Large intestine (tissue), 12 donors: ENCODE measurements around the gene PPP1R7. TPM values are rescaled to one million over a fixed set of nuclear protein-coding genes. Genes with fewer than 3 reads are reported as not detected.
"Not testable (repeated sequence)": the region's sequence is repeated elsewhere in the genome, so short reads cannot be mapped to it uniquely, and the experiment has no call there.

Experiments
- DNase-seq, 2 donors: peaks; one replicate each; pipeline versions ENCODE4 v3.0.0 to v3.0.0-alpha.2; 2013
- H3K27ac ChIP-seq: one replicate; pipeline ENCODE4 v1.5.1; 2013; ENCODE audit warnings: low read length
- H3K27me3 ChIP-seq: 2 replicates; pipeline ENCODE4 v1.6.1; 2013; ENCODE audit warnings: low read length; ENCODE audit not compliant: control insufficient read depth, insufficient read depth
- H3K36me3 ChIP-seq: 2 replicates; pipeline ENCODE4 v1.6.1; 2013; ENCODE audit warnings: low read length; ENCODE audit not compliant: control insufficient read depth, insufficient read depth
- H3K4me1 ChIP-seq: one replicate; pipeline ENCODE4 v1.6.1; 2013; ENCODE audit warnings: low read length; ENCODE audit not compliant: control insufficient read depth, insufficient read depth
- H3K4me3 ChIP-seq: one replicate; pipeline ENCODE4 v1.5.1; 2013; ENCODE audit warnings: low read length
- H3K9me3 ChIP-seq: one replicate; pipeline ENCODE4 v1.6.1; 2013; ENCODE audit warnings: mild to moderate bottlenecking, low read depth, low read length, moderate library complexity; ENCODE audit not compliant: control insufficient read depth
- WGBS: methylation state at CpG from one replicate; pipeline ENCODE4 v1.1.5; 2013; ENCODE audit warnings: low lambda C conversion rate; ENCODE audit not compliant: insufficient coverage; 5-methylcytosine and 5-hydroxymethylcytosine counted together
- long read RNA-seq, 11 donors: transcript quantifications; one replicate each; lab custom pipeline, GENCODE V29; 2026
- polyA plus RNA-seq: library from polyadenylated mRNA; unstranded; fragments of 120-200 nt; gene quantifications from one replicate; pipeline ENCODE4 v1.2.1, GENCODE V29; 2013

The PPP1R7 gene
- 58.4 TPM for polyA plus RNA-seq
- long read RNA-seq, donor 1, transcript PPP1R7-201 (10 exons, 2,386 nt): minor isoform, 6 of 21 reads
- long read RNA-seq, donor 1, transcript PPP1R7-206 (9 exons, 965 nt): major isoform, 8 of 21 reads
- long read RNA-seq, donor 1, partial matches to known transcripts: 6 of 21 reads
- long read RNA-seq, donor 1, other reads (novel, unspliced or antisense): 0 of 21 reads
- long read RNA-seq, donor 2, transcript PPP1R7-206 (9 exons, 965 nt): minor isoform, 5 of 41 reads
- long read RNA-seq, donor 2, transcript PPP1R7-201 (10 exons, 2,386 nt): major isoform, 15 of 41 reads
- long read RNA-seq, donor 2, partial matches to known transcripts: 19 of 41 reads
- long read RNA-seq, donor 2, other reads (novel, unspliced or antisense): 0 of 41 reads
- long read RNA-seq, donor 3: 0 reads
- long read RNA-seq, donor 4, partial matches to known transcripts: 0 of 3 reads
- long read RNA-seq, donor 4, other reads (novel, unspliced or antisense): 0 of 3 reads
- long read RNA-seq, donor 5, transcript PPP1R7-201 (10 exons, 2,386 nt): major isoform, 7 of 13 reads
- long read RNA-seq, donor 5, partial matches to known transcripts: 0 of 13 reads
- long read RNA-seq, donor 5, other reads (novel, unspliced or antisense): 0 of 13 reads
- long read RNA-seq, donor 6, transcript PPP1R7-201 (10 exons, 2,386 nt): major isoform, 21 of 48 reads
- long read RNA-seq, donor 6, transcript PPP1R7-206 (9 exons, 965 nt): minor isoform, 5 of 48 reads
- long read RNA-seq, donor 6, partial matches to known transcripts: 21 of 48 reads
- long read RNA-seq, donor 6, other reads (novel, unspliced or antisense): 0 of 48 reads
- long read RNA-seq, donor 7, transcript PPP1R7-201 (10 exons, 2,386 nt): major isoform, 12 of 14 reads
- long read RNA-seq, donor 7, partial matches to known transcripts: 0 of 14 reads
- long read RNA-seq, donor 7, other reads (novel, unspliced or antisense): 0 of 14 reads
- long read RNA-seq, donor 8, transcript PPP1R7-201 (10 exons, 2,386 nt): major isoform, 16 of 56 reads
- long read RNA-seq, donor 8, transcript PPP1R7-206 (9 exons, 965 nt): minor isoform, 5 of 56 reads
- long read RNA-seq, donor 8, partial matches to known transcripts: 32 of 56 reads
- long read RNA-seq, donor 8, other reads (novel, unspliced or antisense): 0 of 56 reads
- long read RNA-seq, donor 9, transcript PPP1R7-201 (10 exons, 2,386 nt): major isoform, 13 of 44 reads
- long read RNA-seq, donor 9, partial matches to known transcripts: 22 of 44 reads
- long read RNA-seq, donor 9, other reads (novel, unspliced or antisense): 0 of 44 reads
- long read RNA-seq, donor 10, transcript PPP1R7-206 (9 exons, 965 nt): minor isoform, 8 of 34 reads
- long read RNA-seq, donor 10, transcript PPP1R7-201 (10 exons, 2,386 nt): major isoform, 20 of 34 reads
- long read RNA-seq, donor 10, partial matches to known transcripts: 5 of 34 reads
- long read RNA-seq, donor 10, other reads (novel, unspliced or antisense): 0 of 34 reads
- long read RNA-seq, donor 11, transcript PPP1R7-206 (9 exons, 965 nt): minor isoform, 5 of 24 reads
- long read RNA-seq, donor 11, transcript PPP1R7-201 (10 exons, 2,386 nt): major isoform, 11 of 24 reads
- long read RNA-seq, donor 11, partial matches to known transcripts: 6 of 24 reads
- long read RNA-seq, donor 11, other reads (novel, unspliced or antisense): 0 of 24 reads

- Histone ChIP-seq H3K36me3 (peaks cover 10% of the 10 kb centered on the region), H3K27me3 (no peaks in the 10 kb centered on the region), H3K4me1 (peaks cover 8% of the 10 kb centered on the region), H3K27ac (peak within 1 kb of the TSS; percentile 44), H3K9me3 (no peaks in the 10 kb centered on the region), H3K4me3 (peak within 1 kb of the TSS; percentile 69)
- DNase-seq: peak; percentile 93 to 96
- WGBS: no CpG with 5 or more reads among the region's 73 CpGs
Observed at GRCh38 chr2:241149925-241150659, at the start of gene PPP1R7. PPP1R7 (plus strand) TSS chr2:241150467; CDS start chr2:241150496, 29 bp downstream.

- Histone ChIP-seq H3K4me3 (peak within 1 kb of the TSS; percentile 85), H3K27ac (peak within 1 kb of the TSS; percentile 86), H3K27me3 (no peaks in the 10 kb centered on the region), H3K36me3 (peaks cover 24% of the 10 kb centered on the region), H3K9me3 (no peaks in the 10 kb centered on the region), H3K4me1 (no peaks in the 10 kb centered on the region)
- WGBS: no CpG with 5 or more reads among the region's 56 CpGs
- DNase-seq: peak; percentile 88 to 94
Observed at GRCh38 chr2:241102239-241102803, 47.9 kb upstream of the PPP1R7 start, which contains the start of gene MTERF4. MTERF4 (minus strand) TSS chr2:241102287; CDS start chr2:241102273, 14 bp downstream.

- H3K4me1 ChIP-seq: no peaks in the 10 kb centered on the region
- no peak for DNase-seq
Observed at GRCh38 chr2:241103176-241103595, 47.1 kb upstream of the PPP1R7 start.

GRCh38 chr2:241104611-241105010, 45.7 kb upstream of the PPP1R7 start:
- H3K27ac ChIP-seq, H3K4me3 ChIP-seq, H3K36me3 ChIP-seq, H3K4me1 ChIP-seq, DNase-seq, H3K9me3 ChIP-seq, H3K27me3 ChIP-seq: not testable (repeated sequence)
- WGBS: no CpG with 5 or more reads among the region's 10 CpGs

More at GRCh38 chr2:241103176-241103595, 47.1 kb upstream of the PPP1R7 start:
- Histone ChIP-seq H3K27ac (peak overlapping the region; percentile 86), H3K9me3 (no peaks in the 10 kb centered on the region), H3K36me3 (peaks cover 18% of the 10 kb centered on the region), H3K4me3 (peak overlapping the region; percentile 85), H3K27me3 (no peaks in the 10 kb centered on the region)
- WGBS: 60% methylated on average over 1 of the region's 5 CpGs

GRCh38 chr2:241105641-241106040, 44.6 kb upstream of the PPP1R7 start:
- no CpG with 5 or more reads among the region's 3 CpGs for whole genome bisulfite sequencing
- H3K4me3 ChIP-seq: no peak overlapping the region
- no peaks in the 10 kb centered on the region for H3K9me3 ChIP-seq
- DNase-seq: no peak
- H3K36me3 ChIP-seq: peaks cover 3% of the 10 kb centered on the region
- no peak overlapping the region for H3K27ac ChIP-seq
- no peaks in the 10 kb centered on the region for H3K27me3 ChIP-seq
- H3K4me1 ChIP-seq: no peaks in the 10 kb centered on the region

GRCh38 chr2:241107031-241107783, 43.1 kb upstream of the PPP1R7 start:
- no peak for DNase-seq
- Histone ChIP-seq H3K9me3 (no peaks in the 10 kb centered on the region), H3K4me1 (no peaks in the 10 kb centered on the region), H3K27me3 (no peaks in the 10 kb centered on the region), H3K36me3 (peaks cover 7% of the 10 kb centered on the region), H3K27ac (no peak overlapping the region), H3K4me3 (no peak overlapping the region)
- no CpG with 5 or more reads among the region's 9 CpGs for WGBS

- no peak overlapping the region for H3K27ac ChIP-seq
Observed at GRCh38 chr2:241108271-241109209, 41.7 kb upstream of the PPP1R7 start.

More at GRCh38 chr2:241108271-241109209, 41.7 kb upstream of the PPP1R7 start:
- DNase-seq: no peak
- H3K27me3 ChIP-seq: no peaks in the 10 kb centered on the region
- H3K36me3 ChIP-seq: peaks cover 7% of the 10 kb centered on the region
- no peak overlapping the region for H3K4me3 ChIP-seq
- H3K9me3 ChIP-seq: no peaks in the 10 kb centered on the region
- WGBS: 92% methylated on average over 7 of the region's 35 CpGs
- H3K4me1 ChIP-seq: no peaks in the 10 kb centered on the region
